PFSK-1 (cell line): ENCODE results near the gene OR10H1.

Source experiments
- POLR2AphosphoS5 ChIP-seq: IDR thresholded peaks from 2 replicates; pipeline ENCODE4 v1.6.1; 2012; ENCODE audit warnings: low read depth, mild to moderate bottlenecking, control low read depth, low read length, moderate library complexity
- TAF1 ChIP-seq: IDR thresholded peaks from 2 replicates; pipeline ENCODE4 v1.6.1; 2012; ENCODE audit warnings: low read length, control low read depth, borderline replicate concordance; ENCODE audit not compliant: insufficient read depth

DNA sequence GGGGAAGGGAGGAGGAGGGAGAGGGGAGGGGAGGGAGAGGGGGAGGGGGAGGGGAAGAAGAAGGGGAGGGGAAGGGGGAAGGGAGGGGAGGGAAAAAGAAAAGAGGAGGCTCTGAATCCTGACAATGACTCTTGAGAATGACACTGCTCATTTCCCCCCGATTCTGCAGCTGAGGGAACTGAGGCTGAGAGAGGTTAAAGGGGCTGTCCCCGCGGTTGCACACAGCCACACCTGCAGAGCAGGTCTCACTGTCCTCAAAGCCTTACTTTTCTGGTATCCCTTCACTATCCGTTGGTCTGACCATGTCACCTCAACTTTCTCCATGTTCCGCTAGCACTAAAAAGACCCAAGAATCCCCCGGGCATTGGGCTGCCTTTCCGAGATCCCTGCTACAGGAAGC lies 47.0 kb upstream of the OR10H1 start:
- TF ChIP-seq TAF1 (no peak), POLR2AphosphoS5 (no peak)
